Measurements from ENCODE around the gene C1orf167. TPM values are rescaled to one million over a fixed set of nuclear protein-coding genes. Genes with fewer than 3 reads are reported as not detected.

C1orf167 gene
- 1 to 10 TPM in 1 of 3 donors, not detected in 2; 1.3 TPM for total RNA-seq

GRCh38 chr1:11761988-11762406, at the start of gene C1orf167:
Gene C1orf167 (plus strand): TSS chr1:11762193. CDS start chr1:11764401, 2,208 bp downstream.
- TF ChIP-seq POLR2A (IDR thresholded peaks at IDR 0.05) (no peak), CTCF (IDR thresholded peaks at IDR 0.05) (no peak), POLR2AphosphoS5 (IDR thresholded peaks at IDR 0.05) (no peak)
- H3K4me1 ChIP-seq, result no peaks in the 10 kb centered on the region
- no peaks in the 10 kb centered on the region for H3K36me3 ChIP-seq
- intact Hi-C loops (cut with DNase I; ENCODE audit: low total_unique reads), result no loop called here
- H3K27me3 ChIP-seq, result peaks cover 0 to 9% of the 10 kb centered on the region in 2 donors
- H3K27ac ChIP-seq, result no peak within 1 kb of the TSS
- H3K9me3 ChIP-seq, result no peaks in the 10 kb centered on the region
- H3K4me3 ChIP-seq, result no peak within 1 kb of the TSS
- no peak for DNase-seq (ENCODE audit: low spot score in 2 of 2)

DNA sequence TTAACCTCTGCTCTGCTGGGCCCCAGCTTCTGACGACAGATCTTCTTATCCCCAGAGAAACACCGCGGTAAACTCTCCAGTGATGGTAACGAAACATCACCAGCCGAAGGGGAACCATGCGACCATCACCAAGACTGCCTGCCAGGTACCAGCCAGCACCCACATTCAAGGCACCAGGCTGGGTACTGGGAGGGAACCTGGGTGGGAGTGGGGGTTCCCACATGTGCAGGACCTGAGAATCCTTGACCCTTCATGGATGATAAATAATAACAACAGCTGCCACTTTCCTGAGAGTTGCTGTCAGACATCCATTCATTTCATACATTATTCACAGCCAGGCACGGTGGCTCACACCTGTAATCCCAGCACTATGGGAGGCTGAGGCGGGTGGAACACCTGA, 49.7 kb upstream of the C1orf167 start:
- intact Hi-C loops (cut with DNase I; ENCODE audit: low total_unique reads), result no loop called here
- H3K27me3 ChIP-seq, result no peaks in the 10 kb centered on the region
- no peak overlapping the region for H3K27ac ChIP-seq
- DNase-seq (ENCODE audit: low spot score in 2 of 2), result no peak
- TF ChIP-seq POLR2A (IDR thresholded peaks at IDR 0.05), result no peak
- TF ChIP-seq POLR2AphosphoS5 (IDR thresholded peaks at IDR 0.05), result no peak
- no peak for TF ChIP-seq CTCF (IDR thresholded peaks at IDR 0.05)
- no peaks in the 10 kb centered on the region for H3K36me3 ChIP-seq
- H3K4me1 ChIP-seq, result no peaks in the 10 kb centered on the region
- H3K9me3 ChIP-seq, result no peaks in the 10 kb centered on the region
- H3K4me3 ChIP-seq, result no peak overlapping the region

DNA sequence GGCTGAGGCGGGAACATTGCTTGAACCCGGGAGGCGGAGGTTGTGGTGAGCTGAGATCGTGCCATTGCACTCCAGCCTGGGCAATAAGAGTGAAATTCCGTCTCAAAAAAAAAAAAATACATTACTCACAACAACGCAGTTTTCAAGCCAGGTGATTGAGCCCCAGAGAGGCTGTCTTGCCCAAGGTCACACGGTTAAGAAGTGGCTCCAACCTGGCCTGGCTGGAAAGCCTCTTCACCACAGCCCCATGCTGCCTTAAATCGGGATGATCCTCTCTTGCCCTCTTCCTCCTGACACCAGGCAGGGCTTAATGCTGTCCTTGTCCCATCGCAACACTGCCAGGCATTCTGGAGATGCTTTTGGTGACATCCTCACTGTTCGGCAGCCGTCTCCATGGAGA, 48.9 kb upstream of the C1orf167 start:
- intact Hi-C loops (cut with DNase I; ENCODE audit: low total_unique reads), result no loop called here
- DNase-seq (ENCODE audit: low spot score in 2 of 2), result no peak
- H3K27me3 ChIP-seq, result no peaks in the 10 kb centered on the region

DNA sequence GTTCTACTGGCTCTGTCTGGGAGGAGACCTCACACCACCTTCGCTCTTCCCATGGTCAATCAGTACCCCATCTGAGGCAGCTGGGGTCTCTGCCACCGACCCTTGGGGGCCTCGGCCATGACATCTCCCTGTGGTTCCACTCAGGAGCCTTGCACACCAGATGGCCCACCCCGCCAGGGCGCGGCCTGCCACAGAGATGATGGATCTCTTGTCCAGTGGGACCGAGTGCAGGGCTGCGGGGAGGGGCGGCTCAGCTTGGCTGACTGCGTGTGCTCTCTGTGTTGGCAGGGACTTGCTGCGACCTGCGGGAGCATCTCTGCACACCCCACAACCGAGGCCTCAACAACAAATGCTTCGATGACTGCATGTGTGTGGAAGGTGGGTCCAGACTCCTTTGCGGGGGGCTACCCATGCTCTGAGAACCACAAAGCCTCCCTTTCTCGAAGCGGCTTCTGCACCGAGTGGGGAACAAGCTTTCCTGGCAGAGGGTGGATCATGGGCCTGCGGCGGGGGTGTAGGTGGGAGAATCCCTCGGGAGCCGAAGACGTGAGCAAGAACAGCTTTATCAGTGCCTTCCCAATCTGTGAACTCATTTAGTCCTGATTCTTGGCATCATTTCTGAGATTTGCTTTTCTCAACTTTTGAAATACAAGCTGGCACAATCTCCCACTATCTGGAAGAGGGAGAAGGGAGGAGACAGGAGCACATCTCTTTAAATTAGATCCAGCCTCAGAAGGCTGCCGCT, 47.0 kb upstream of the C1orf167 start:
- intact Hi-C loops (cut with DNase I; ENCODE audit: low total_unique reads), result no loop called here
- Histone ChIP-seq H3K27me3 (no peaks in the 10 kb centered on the region), H3K9me3 (no peaks in the 10 kb centered on the region), H3K36me3 (no peaks in the 10 kb centered on the region), H3K4me1 (peaks cover 0 to 3% of the 10 kb centered on the region in 2 donors), H3K4me3 (no peak overlapping the region), H3K27ac (no peak overlapping the region)
- TF ChIP-seq POLR2A (IDR thresholded peaks at IDR 0.05) (no peak), CTCF (IDR thresholded peaks at IDR 0.05) (no peak), POLR2AphosphoS5 (IDR thresholded peaks at IDR 0.05) (no peak)
- no peak for DNase-seq (ENCODE audit: low spot score in 2 of 2)

More for the DNA sequence above, 48.9 kb upstream of the C1orf167 start:
- Histone ChIP-seq H3K27ac (no peak overlapping the region), H3K36me3 (no peaks in the 10 kb centered on the region), H3K4me3 (no peak overlapping the region), H3K4me1 (no peaks in the 10 kb centered on the region), H3K9me3 (no peaks in the 10 kb centered on the region)
- no peak for TF ChIP-seq POLR2A (IDR thresholded peaks at IDR 0.05)
- no peak for TF ChIP-seq CTCF (IDR thresholded peaks at IDR 0.05)
- no peak for TF ChIP-seq POLR2AphosphoS5 (IDR thresholded peaks at IDR 0.05)

GRCh38 chr1:11719313-11720032, 42.5 kb upstream of the C1orf167 start:
- Histone ChIP-seq H3K36me3 (no peaks in the 10 kb centered on the region), H3K4me3 (peak overlapping the region; percentile 34 to 69 (median 51)), H3K27ac (peak overlapping the region; percentile 50 to 74), H3K27me3 (no peaks in the 10 kb centered on the region), H3K9me3 (no peaks in the 10 kb centered on the region), H3K4me1 (peaks cover 0 to 4% of the 10 kb centered on the region in 2 donors)
- TF ChIP-seq POLR2AphosphoS5 (IDR thresholded peaks at IDR 0.05), result no peak
- peak; percentile 39 to 95 (median 91) for TF ChIP-seq CTCF (IDR thresholded peaks at IDR 0.05)
- intact Hi-C loops (cut with DNase I; ENCODE audit: low total_unique reads), result loop anchor here (10.0 kb wide), 1 partner anchor 45 kb away; no protein-coding TSS in a partner anchor
- DNase-seq (ENCODE audit: low spot score in 2 of 2), result peak; percentile 70 to 81

All from breast epithelium (tissue), 4 donors.